IPS-NIHi11 (cell line): ENCODE data around the gene XPR1.

ENCODE experiments used
- DNase-seq: peaks from one replicate; pipeline ENCODE4 v3.0.0; 2012; ENCODE audit warnings: mixed read lengths, low spot score

XPR1 gene

GRCh38 chr1:180615493-180616290 is 16.1 kb upstream of the XPR1 start:
- DNase-seq: no peak

DNA sequence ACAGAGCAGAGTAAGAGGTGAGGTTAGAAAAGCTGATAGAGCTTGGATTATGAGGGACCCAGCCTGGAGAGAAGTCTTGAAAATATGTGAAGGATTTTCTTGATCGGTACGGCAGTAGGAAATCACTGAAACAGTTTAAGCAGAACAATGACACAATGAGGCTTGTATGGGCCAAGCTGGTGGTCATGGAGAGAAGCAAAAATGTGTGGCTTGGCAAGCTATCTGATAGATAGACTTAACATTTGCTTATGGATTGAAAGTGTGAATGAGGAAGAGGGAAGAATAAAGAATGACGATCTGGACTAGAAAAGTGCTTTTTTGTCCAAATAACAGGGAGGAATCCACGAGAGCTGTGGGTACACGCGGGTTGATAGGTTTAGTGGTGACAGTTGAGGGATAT is 15.4 kb upstream of the XPR1 start:
- DNase-seq: no peak

DNA sequence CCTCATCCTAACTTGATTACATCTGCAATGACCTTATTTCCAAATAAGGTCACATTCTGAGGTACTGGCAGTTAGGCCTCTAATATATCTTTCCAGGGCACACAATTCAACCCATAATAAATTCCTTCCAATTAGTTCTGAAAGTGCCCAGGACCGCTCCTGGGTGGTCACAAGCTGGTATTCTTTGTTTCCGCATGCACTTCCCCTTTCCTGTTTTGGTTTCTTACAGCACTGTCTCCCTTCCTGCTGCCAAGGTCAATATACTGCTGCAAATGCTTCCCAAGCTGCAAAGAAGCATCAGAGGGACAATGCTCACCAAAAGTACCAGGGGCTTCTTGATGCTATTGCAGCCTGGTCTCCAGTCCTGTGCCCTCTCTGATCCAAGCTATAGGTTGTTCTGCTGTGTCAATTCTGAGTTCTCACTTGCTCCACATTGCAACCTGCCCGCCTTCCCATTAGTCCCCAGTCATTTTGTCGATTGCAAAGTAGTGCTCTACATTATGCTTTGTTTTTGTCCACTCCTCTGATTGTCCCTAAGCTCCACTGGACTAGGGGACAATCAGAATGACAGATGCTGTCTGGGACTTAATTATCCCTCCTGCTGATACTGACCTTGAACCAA is 13.9 kb upstream of the XPR1 start:
- DNase-seq: no peak

DNA sequence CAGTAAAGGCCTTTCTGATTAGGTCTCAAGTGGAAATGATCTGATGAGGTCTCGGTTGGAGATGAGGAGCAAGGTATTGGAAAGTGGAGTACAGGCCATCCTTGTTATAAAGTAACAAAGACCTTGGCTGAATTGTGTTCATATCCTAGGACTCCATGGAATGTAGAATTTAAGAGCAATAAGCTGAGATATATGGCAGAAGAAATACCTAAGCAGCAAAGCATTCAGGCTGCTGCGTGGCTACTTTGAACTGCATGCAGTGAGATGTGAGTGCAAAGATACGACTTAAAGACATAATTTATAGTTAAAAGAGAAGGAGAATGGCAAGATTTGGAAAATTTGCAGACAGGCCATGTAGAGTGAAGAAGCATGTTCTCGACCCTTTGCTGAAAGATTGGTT is 11.2 kb upstream of the XPR1 start:
- DNase-seq: no peak

- no peak for DNase-seq
Observed at GRCh38 chr1:180622658-180623508, 8.9 kb upstream of the XPR1 start.

GRCh38 chr1:180623579-180624347 is 8.1 kb upstream of the XPR1 start:
- peak; percentile 40 for DNase-seq

- no peak for DNase-seq
Observed at GRCh38 chr1:180626711-180627110, 5.1 kb upstream of the XPR1 start.

DNA sequence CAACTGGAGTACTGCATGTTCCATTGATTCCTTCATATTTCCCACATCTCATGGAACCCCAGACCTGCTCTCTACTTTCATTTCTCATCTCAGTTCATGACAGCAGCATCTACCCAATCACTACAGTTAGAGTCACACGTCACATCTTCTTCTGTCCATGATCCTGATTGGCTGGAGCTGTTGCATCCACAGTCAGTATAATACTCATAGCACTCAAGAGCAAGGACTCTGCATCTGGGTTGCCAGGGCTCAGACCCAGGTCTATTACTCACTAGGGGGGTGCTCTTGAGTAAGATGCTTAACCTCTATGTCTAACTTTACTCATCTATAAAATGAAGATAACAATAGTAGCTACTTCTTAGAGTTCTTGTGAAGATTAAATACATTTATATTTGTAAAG is 4.4 kb upstream of the XPR1 start:
- no peak for DNase-seq

DNA sequence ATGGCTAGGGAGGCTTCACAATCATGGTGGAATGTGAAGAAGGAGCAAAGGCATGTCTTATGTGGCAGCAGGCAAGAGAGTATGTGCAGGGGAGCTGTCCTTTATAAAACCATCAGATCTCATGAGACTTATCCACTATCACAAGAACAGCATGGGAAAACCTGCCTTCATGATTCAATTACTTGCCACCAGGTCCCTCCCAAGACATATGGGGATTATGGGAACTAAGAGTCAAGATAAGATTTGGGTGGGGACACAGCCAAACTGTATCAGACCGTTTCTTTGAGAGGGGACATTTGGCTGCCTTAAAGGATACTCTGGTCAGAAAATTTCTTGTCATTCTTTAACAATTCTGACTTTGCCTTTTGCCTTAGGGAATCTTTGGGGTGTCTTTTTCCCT is 3.2 kb upstream of the XPR1 start:
- DNase-seq: no peak

- no peak for DNase-seq
Observed at GRCh38 chr1:180630408-180631193, 1.2 kb upstream of the XPR1 start.

- no peak for DNase-seq
Observed at GRCh38 chr1:180631194-180631765, 542 bp upstream of the XPR1 start.

DNA sequence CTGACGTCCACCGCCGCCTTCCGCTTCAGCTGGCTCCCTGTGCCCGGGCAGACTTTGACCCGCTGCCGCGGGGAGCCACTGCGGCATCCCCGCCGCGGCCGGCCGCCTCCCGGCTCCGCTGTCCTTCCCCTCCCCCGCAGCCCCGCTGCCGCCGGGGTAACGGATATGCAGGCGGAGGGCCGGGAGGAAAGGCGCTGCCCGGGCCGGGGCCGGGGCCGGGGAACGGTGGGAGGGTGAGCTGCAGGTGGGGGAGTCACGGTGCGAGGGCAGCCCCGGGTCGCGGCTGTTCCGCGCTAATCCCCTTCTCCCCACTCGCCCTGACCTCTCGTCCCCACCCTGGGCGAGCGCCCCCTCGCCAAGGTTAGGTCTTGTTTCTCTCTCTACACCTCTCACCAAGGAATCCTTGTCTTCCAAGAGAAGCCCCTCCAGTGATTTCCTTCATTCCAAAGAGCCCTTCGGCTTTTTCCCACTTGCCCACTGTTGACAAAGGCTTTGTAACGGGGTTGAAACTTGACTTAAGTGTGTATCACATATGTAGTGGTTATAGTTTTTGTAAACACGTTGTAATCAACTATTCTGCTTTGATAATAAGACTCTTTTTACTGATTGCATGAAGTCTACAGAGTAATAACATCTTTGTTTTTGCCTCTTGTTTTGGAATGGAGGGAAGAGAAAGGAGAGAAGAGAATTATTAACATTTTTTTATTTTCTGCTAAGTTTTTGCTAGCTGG is 669 bp downstream of the XPR1 start:
- peak; percentile 77 for DNase-seq

DNA sequence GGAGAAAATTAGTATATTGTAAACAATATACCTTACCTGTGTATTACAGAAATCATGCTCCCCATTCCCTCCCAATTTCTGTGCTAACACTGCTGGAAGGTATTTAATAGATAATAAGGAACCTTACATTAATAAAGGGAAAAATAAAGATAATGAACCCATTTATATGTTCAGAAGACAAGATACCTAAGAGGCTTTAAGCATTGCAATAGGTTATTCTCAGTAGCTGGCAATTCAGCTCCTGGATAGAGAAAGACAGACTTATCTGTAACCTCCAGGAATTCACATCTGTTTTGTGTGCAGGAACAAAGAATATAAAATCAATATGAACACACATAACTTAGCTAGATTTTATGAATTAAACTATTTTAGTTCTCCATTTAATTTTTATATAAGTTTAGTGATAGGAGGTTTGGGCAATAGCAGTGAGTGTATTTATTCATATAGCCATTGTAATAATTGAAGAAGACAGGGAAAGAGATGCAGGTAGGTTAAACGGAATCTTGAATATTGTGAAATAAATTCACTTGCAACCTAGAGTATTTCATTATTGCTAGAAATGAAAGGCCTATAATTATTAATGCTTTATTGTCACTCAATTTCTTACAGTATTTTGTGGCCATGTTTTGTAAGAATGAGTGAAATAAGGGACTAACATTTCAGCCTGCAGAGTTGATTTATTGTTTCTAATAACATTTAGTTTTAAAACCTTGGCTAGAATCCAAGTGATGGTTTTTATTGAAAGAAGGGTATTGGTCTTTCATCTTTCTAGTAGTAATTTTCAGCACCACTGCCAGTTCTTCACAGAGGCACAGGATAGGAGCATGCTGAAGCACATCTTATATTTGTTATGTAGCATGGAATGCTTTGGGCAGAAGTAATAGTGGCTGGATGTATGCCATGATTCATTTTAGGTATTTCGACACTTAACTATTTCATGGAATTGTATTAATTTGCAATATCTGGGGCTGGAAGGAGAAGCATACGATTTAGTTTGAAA is 1.5 kb downstream of the XPR1 start:
- DNase-seq: no peak

- DNase-seq: no peak
Observed at GRCh38 chr1:180636138-180636537, 4.3 kb downstream of the XPR1 start.

DNA sequence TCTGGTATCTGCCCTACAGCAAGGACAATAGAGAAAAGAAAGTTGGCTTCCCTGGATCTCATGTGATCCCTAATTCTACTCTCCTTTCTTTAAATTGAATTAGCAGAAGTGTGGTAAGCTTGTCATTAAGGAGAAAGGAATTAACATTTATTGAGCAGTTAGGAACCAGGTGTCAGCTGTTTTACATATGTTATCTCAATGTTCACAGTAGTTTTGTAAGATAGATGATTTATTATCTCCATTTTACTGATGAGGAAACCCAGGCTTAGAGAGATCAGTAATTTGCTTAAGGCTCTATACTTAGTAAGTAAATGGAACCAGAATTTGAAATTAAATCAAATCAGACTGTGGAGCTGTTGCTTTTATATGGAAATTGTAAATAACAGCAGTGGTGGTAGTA is 8.0 kb downstream of the XPR1 start:
- DNase-seq: no peak

DNA sequence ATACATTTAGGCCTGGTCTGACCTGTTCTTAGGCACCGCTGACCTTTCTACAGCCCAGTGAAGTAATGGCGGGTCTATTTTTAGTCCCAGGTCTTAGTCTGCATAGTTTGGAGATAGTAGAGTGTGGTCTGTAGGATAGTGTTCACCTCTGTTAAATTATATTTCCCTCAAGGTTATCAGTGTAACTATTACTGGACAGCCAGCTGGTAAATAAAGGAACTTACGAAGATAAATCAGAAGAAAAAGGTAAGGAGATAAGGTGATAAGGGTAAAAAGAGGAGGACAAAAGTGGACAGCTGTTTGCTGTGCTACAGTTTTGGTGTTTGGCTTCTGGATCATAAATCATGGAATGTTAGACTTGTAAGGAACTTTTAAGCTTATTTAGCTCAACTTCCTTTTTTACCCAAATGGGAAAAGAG is 8.7 kb downstream of the XPR1 start:
- DNase-seq: no peak

GRCh38 chr1:180641662-180642061 is 9.8 kb downstream of the XPR1 start:
- no peak for DNase-seq

DNA sequence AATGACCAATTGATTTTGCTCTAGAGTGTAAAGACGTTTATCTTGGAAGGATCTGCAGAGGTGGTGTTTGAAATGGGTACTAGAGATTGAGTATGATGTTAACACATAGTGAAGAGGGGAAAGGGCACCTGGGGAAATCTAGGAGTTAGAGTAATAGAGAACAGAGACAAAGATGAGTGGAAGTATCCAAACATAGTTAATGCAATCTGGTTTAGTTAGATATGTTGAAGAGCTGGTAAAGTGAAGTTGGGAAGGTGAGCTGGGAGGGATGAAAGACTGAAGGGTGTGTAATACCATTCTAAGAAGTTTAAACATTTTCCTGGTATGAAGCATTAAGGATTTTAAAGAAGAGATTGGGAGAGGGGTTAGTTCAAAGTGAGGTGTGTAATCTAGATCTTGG is 11.0 kb downstream of the XPR1 start:
- no peak for DNase-seq

DNA sequence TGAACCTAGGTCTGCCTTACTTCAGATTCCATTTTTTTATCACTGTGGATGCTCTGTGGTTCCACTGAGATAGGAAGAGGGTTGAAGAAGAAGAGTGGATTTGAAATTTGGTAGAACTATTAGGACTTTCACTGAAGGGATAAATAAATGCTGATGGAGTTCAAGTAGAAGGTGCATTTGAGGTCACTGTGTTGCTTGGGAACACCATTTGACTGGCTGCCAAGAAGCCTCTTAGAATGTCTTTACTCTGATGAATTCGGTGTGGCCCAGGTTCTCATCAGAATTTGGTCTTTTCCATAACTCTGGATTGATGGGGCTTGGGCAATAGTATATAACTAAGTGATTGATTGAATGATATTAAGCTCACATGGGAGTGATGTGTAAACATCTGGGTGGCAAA is 11.9 kb downstream of the XPR1 start:
- DNase-seq: no peak
